Large intestine (tissue), 3 donors: ENCODE measurements around the gene JPH4. TPM values are rescaled to one million over a fixed set of nuclear protein-coding genes. Genes with fewer than 3 reads are reported as not detected.

Experiments
- DNase-seq, 2 donors: peaks; one replicate each; pipeline versions ENCODE4 v3.0.0 to v3.0.0-alpha.2; 2013
- H3K27ac ChIP-seq: one replicate; pipeline ENCODE4 v1.5.1; 2013; ENCODE audit warnings: low read length
- H3K27me3 ChIP-seq: 2 replicates; pipeline ENCODE4 v1.6.1; 2013; ENCODE audit warnings: low read length; ENCODE audit not compliant: control insufficient read depth, insufficient read depth
- H3K36me3 ChIP-seq: 2 replicates; pipeline ENCODE4 v1.6.1; 2013; ENCODE audit warnings: low read length; ENCODE audit not compliant: control insufficient read depth, insufficient read depth
- H3K4me1 ChIP-seq: one replicate; pipeline ENCODE4 v1.6.1; 2013; ENCODE audit warnings: low read length; ENCODE audit not compliant: control insufficient read depth, insufficient read depth
- H3K4me3 ChIP-seq: one replicate; pipeline ENCODE4 v1.5.1; 2013; ENCODE audit warnings: low read length
- H3K9me3 ChIP-seq: one replicate; pipeline ENCODE4 v1.6.1; 2013; ENCODE audit warnings: mild to moderate bottlenecking, low read depth, low read length, moderate library complexity; ENCODE audit not compliant: control insufficient read depth
- WGBS: methylation state at CpG from one replicate; pipeline ENCODE4 v1.1.5; 2013; ENCODE audit warnings: low lambda C conversion rate; ENCODE audit not compliant: insufficient coverage; 5-methylcytosine and 5-hydroxymethylcytosine counted together
- polyA plus RNA-seq: library from polyadenylated mRNA; unstranded; fragments of 120-200 nt; gene quantifications from one replicate; pipeline ENCODE4 v1.2.1, GENCODE V29; 2013

The JPH4 gene
- polyA plus RNA-seq, 1 donor: 6.6 TPM

- WGBS: no CpG with 5 or more reads among the region's 3 CpGs
- Histone ChIP-seq H3K4me1 (peaks cover 47% of the 10 kb centered on the region), H3K9me3 (no peaks in the 10 kb centered on the region), H3K27ac (peak overlapping the region; percentile 45), H3K36me3 (no peaks in the 10 kb centered on the region), H3K4me3 (no peak overlapping the region), H3K27me3 (no peaks in the 10 kb centered on the region)
- DNase-seq: no peak
These were observed 30.4 kb upstream of the JPH4 start for GRCh38 chr14:23609001-23609400.

- Histone ChIP-seq H3K9me3 (no peaks in the 10 kb centered on the region), H3K4me1 (peaks cover 43% of the 10 kb centered on the region), H3K4me3 (no peak overlapping the region), H3K27me3 (no peaks in the 10 kb centered on the region), H3K36me3 (no peaks in the 10 kb centered on the region), H3K27ac (no peak overlapping the region)
- no peak for DNase-seq
- no CpG with 5 or more reads among the region's 1 CpG for WGBS
These were observed 29.9 kb upstream of the JPH4 start for GRCh38 chr14:23608454-23608853.

GRCh38 chr14:23605931-23606585, 27.5 kb upstream of the JPH4 start:
- whole genome bisulfite sequencing: 100% methylated on average over 2 of the region's 6 CpGs
- H3K36me3 ChIP-seq: no peaks in the 10 kb centered on the region
- H3K4me1 ChIP-seq: peaks cover 21% of the 10 kb centered on the region
- DNase-seq: no peak
- H3K27ac ChIP-seq: no peak overlapping the region
- no peak overlapping the region for H3K4me3 ChIP-seq
- no peaks in the 10 kb centered on the region for H3K9me3 ChIP-seq
- H3K27me3 ChIP-seq: no peaks in the 10 kb centered on the region

GRCh38 chr14:23604675-23605170, 26.1 kb upstream of the JPH4 start:
- Histone ChIP-seq H3K27ac (no peak overlapping the region), H3K9me3 (no peaks in the 10 kb centered on the region), H3K4me3 (no peak overlapping the region), H3K4me1 (peaks cover 8% of the 10 kb centered on the region), H3K27me3 (no peaks in the 10 kb centered on the region), H3K36me3 (no peaks in the 10 kb centered on the region)
- peak in 1 of 2 donors; percentile 24 for DNase-seq
- WGBS: no CpG with 5 or more reads among the region's 3 CpGs

- WGBS: no CpG with 5 or more reads among the region's 2 CpGs
- H3K4me3 ChIP-seq: no peak overlapping the region
- H3K4me1 ChIP-seq: peaks cover 3% of the 10 kb centered on the region
- H3K27ac ChIP-seq: no peak overlapping the region
- no peaks in the 10 kb centered on the region for H3K36me3 ChIP-seq
- no peaks in the 10 kb centered on the region for H3K27me3 ChIP-seq
- no peak for DNase-seq
- no peaks in the 10 kb centered on the region for H3K9me3 ChIP-seq
These were observed 25.6 kb upstream of the JPH4 start for GRCh38 chr14:23604148-23604547.

GRCh38 chr14:23603103-23603502, 24.5 kb upstream of the JPH4 start:
- no peaks in the 10 kb centered on the region for H3K36me3 ChIP-seq
- WGBS: no CpG with 5 or more reads among the region's 2 CpGs
- H3K27ac ChIP-seq: no peak overlapping the region
- DNase-seq: no peak
- no peaks in the 10 kb centered on the region for H3K9me3 ChIP-seq
- no peaks in the 10 kb centered on the region for H3K27me3 ChIP-seq
- H3K4me3 ChIP-seq: no peak overlapping the region
- no peaks in the 10 kb centered on the region for H3K4me1 ChIP-seq

- Histone ChIP-seq H3K4me3 (no peak overlapping the region), H3K27ac (no peak overlapping the region), H3K4me1 (no peaks in the 10 kb centered on the region), H3K27me3 (no peaks in the 10 kb centered on the region), H3K36me3 (no peaks in the 10 kb centered on the region), H3K9me3 (no peaks in the 10 kb centered on the region)
- 60% methylated on average over 1 of the region's 12 CpGs for WGBS
- no peak for DNase-seq
These were observed 23.8 kb upstream of the JPH4 start for GRCh38 chr14:23602181-23603095.

- whole genome bisulfite sequencing: no CpG with 5 or more reads among the region's 1 CpG
- H3K9me3 ChIP-seq: no peaks in the 10 kb centered on the region
These were observed 23.2 kb upstream of the JPH4 start for GRCh38 chr14:23601845-23602180.

GRCh38 chr14:23601424-23601823, 22.8 kb upstream of the JPH4 start:
- Histone ChIP-seq H3K36me3 (no peaks in the 10 kb centered on the region), H3K4me1 (no peaks in the 10 kb centered on the region), H3K9me3 (no peaks in the 10 kb centered on the region), H3K27ac (no peak overlapping the region), H3K4me3 (no peak overlapping the region), H3K27me3 (no peaks in the 10 kb centered on the region)
- no peak for DNase-seq

More at GRCh38 chr14:23601845-23602180, 23.2 kb upstream of the JPH4 start:
- no peak for DNase-seq
- no peaks in the 10 kb centered on the region for H3K36me3 ChIP-seq
- no peak overlapping the region for H3K4me3 ChIP-seq
- H3K27me3 ChIP-seq: no peaks in the 10 kb centered on the region
- H3K4me1 ChIP-seq: no peaks in the 10 kb centered on the region
- H3K27ac ChIP-seq: no peak overlapping the region

GRCh38 chr14:23600806-23601205, 22.2 kb upstream of the JPH4 start:
- Histone ChIP-seq H3K4me1 (no peaks in the 10 kb centered on the region), H3K36me3 (no peaks in the 10 kb centered on the region), H3K27me3 (no peaks in the 10 kb centered on the region), H3K27ac (no peak overlapping the region), H3K9me3 (no peaks in the 10 kb centered on the region), H3K4me3 (no peak overlapping the region)
- DNase-seq: no peak
- no CpG with 5 or more reads among the region's 1 CpG for WGBS
